Measurements from ENCODE around the gene SLC35B3. TPM values are rescaled to one million over a fixed set of nuclear protein-coding genes. Genes with fewer than 3 reads are reported as not detected.

Gene SLC35B3
- total and polyA plus RNA-seq, 2 donors (not counting 1 experiment from before 2014, with no cell fraction given), result 19.0 to 42.1 TPM

DNA sequence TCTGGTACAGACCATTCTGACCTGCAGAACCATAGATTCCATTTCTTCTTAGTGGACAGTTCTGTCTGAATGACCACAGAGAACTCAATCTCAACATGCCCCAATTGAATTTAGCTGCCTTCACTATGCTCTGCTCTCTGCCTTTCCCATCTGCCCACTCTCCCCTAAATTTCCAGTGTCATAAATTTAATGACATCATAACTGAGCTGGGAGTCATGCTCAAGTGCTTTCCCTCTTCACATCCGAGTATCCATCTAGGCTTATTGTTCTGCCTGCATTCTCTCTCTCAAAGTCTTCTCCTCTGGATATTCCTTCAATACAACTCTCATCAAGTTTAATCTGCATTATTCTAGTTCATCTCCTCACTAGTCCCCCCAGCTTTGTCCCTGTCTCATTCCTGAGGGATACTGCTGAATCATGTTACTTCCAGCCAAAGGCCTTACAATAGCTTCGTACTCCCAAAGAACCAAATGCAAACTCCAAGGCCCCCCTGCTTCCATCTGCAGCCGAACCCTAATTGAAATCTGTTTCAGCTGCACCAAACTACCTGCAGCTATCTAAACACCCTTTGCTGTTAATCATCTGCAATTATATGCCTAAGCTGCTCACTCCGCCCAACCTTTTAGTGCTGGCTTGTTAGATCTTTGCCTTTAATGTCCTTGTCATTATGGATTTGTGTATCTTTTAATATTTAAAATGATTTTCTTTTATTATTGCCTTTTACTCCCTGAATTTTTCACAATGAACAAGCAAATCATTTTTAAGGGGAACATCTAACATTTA is 46.1 kb downstream of the SLC35B3 start:
- no peaks in the 10 kb centered on the region for H3K27me3 ChIP-seq (ENCODE audit: control insufficient read depth, insufficient read depth, low read length)
- H3K9me3 ChIP-seq (ENCODE audit: control insufficient read depth, insufficient read depth, low read depth, low read length), result no peaks in the 10 kb centered on the region
- DNase-seq (ENCODE audit: low read depth in 2 of 2), result no peak
- H3K4me2 ChIP-seq (ENCODE audit: extremely low read depth, insufficient read depth, low read length), result no peak overlapping the region
- H3K4me1 ChIP-seq (ENCODE audit: control insufficient read depth, extremely low read depth, insufficient read depth, low read length), result no peaks in the 10 kb centered on the region
- no peak overlapping the region for H2AFZ ChIP-seq (ENCODE audit: low read length)
- TF ChIP-seq CTCF (conservative IDR thresholded peaks at IDR 0.05 in 1 of 2, IDR thresholded peaks at IDR 0.05 in 1 of 2; ENCODE audit: low read depth in 1 of 2, low read length in 2 of 2), result no peak
- TF ChIP-seq EZH2 (IDR thresholded peaks at IDR 0.05; ENCODE audit: low read length, missing control alignments), result no peak
- no peaks in the 10 kb centered on the region for H3K36me3 ChIP-seq (ENCODE audit: control insufficient read depth, insufficient read depth, low read length)
- H3K27ac ChIP-seq (ENCODE audit: insufficient read depth, low read length), result no peak overlapping the region
- H3K79me2 ChIP-seq (ENCODE audit: control insufficient read depth, insufficient read depth, low read length), result no peaks in the 10 kb centered on the region
- no peak overlapping the region for H3K4me3 ChIP-seq (replicated peaks in 1 of 4; ENCODE audit: control extremely low read depth in 1 of 4, insufficient read depth in 1 of 4, low read depth in 3 of 4, low read length in 4 of 4)
- no peak overlapping the region for H3K9ac ChIP-seq (ENCODE audit: insufficient read depth, low read length)
- no peaks in the 10 kb centered on the region for H4K20me1 ChIP-seq (ENCODE audit: control insufficient read depth, extremely low read depth, insufficient read depth, low read length)

GRCh38 chr6:8387942-8388437 is 47.4 kb downstream of the SLC35B3 start:
- Histone ChIP-seq H3K27me3 (ENCODE audit: control insufficient read depth, insufficient read depth, low read length) (no peaks in the 10 kb centered on the region), H3K4me1 (ENCODE audit: control insufficient read depth, extremely low read depth, insufficient read depth, low read length) (no peaks in the 10 kb centered on the region), H3K4me2 (ENCODE audit: extremely low read depth, insufficient read depth, low read length) (no peak overlapping the region), H3K79me2 (ENCODE audit: control insufficient read depth, insufficient read depth, low read length) (no peaks in the 10 kb centered on the region), H3K27ac (ENCODE audit: insufficient read depth, low read length) (no peak overlapping the region), H3K4me3 (replicated peaks in 1 of 4; ENCODE audit: control extremely low read depth in 1 of 4, insufficient read depth in 1 of 4, low read depth in 3 of 4, low read length in 4 of 4) (no peak overlapping the region), H3K9ac (ENCODE audit: insufficient read depth, low read length) (no peak overlapping the region), H2AFZ (ENCODE audit: low read length) (no peak overlapping the region), H3K36me3 (ENCODE audit: control insufficient read depth, insufficient read depth, low read length) (no peaks in the 10 kb centered on the region), H3K9me3 (ENCODE audit: control insufficient read depth, insufficient read depth, low read depth, low read length) (no peaks in the 10 kb centered on the region), H4K20me1 (ENCODE audit: control insufficient read depth, extremely low read depth, insufficient read depth, low read length) (no peaks in the 10 kb centered on the region)
- DNase-seq (ENCODE audit: low read depth in 2 of 2), result no peak
- TF ChIP-seq EZH2 (IDR thresholded peaks at IDR 0.05; ENCODE audit: low read length, missing control alignments) (no peak), CTCF (conservative IDR thresholded peaks at IDR 0.05 in 1 of 2, IDR thresholded peaks at IDR 0.05 in 1 of 2; ENCODE audit: low read depth in 1 of 2, low read length in 2 of 2) (no peak)

DNA sequence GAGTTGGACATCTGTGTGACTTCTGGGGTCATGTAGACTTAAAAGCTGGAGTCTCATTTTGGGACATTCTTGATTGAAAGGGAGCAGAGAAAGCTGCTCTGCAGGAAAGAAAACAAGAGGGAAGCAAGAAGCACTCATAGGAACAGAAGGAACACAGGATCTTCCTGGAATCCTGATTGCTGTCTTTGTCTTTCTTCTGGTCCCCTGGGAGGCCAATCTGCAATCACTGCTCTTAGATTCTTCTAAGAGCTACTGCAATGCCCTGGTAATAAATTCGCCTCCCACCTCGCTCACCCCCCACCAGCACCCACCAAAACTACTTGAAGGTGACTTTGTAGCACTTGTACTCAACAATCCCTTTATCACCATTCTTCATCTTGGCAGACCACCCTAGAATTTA is 51.8 kb downstream of the SLC35B3 start:
- no peak for TF ChIP-seq CTCF (conservative IDR thresholded peaks at IDR 0.05 in 1 of 2, IDR thresholded peaks at IDR 0.05 in 1 of 2; ENCODE audit: low read depth in 1 of 2, low read length in 2 of 2)
- no peak for TF ChIP-seq EZH2 (IDR thresholded peaks at IDR 0.05; ENCODE audit: low read length, missing control alignments)
- H3K79me2 ChIP-seq (ENCODE audit: control insufficient read depth, insufficient read depth, low read length), result no peaks in the 10 kb centered on the region
- no peak overlapping the region for H3K4me2 ChIP-seq (ENCODE audit: extremely low read depth, insufficient read depth, low read length)
- no peaks in the 10 kb centered on the region for H3K27me3 ChIP-seq (ENCODE audit: control insufficient read depth, insufficient read depth, low read length)
- no peak overlapping the region for H2AFZ ChIP-seq (ENCODE audit: low read length)
- H3K9ac ChIP-seq (ENCODE audit: insufficient read depth, low read length), result no peak overlapping the region
- DNase-seq (ENCODE audit: low read depth in 2 of 2), result no peak
- no peaks in the 10 kb centered on the region for H3K36me3 ChIP-seq (ENCODE audit: control insufficient read depth, insufficient read depth, low read length)
- no peaks in the 10 kb centered on the region for H3K9me3 ChIP-seq (ENCODE audit: control insufficient read depth, insufficient read depth, low read depth, low read length)
- no peak overlapping the region for H3K27ac ChIP-seq (ENCODE audit: insufficient read depth, low read length)
- H3K4me1 ChIP-seq (ENCODE audit: control insufficient read depth, extremely low read depth, insufficient read depth, low read length), result no peaks in the 10 kb centered on the region
- no peak overlapping the region for H3K4me3 ChIP-seq (replicated peaks in 1 of 4; ENCODE audit: control extremely low read depth in 1 of 4, insufficient read depth in 1 of 4, low read depth in 3 of 4, low read length in 4 of 4)
- H4K20me1 ChIP-seq (ENCODE audit: control insufficient read depth, extremely low read depth, insufficient read depth, low read length), result no peaks in the 10 kb centered on the region

Measured in fibroblast of lung (primary cell).